WTC11 (cell line): Measurements from ENCODE around the gene PCGF3. TPM values are rescaled to one million over a fixed set of nuclear protein-coding genes. Genes with fewer than 3 reads are reported as not detected.

Experiments used
- ATAC-seq: fragments of 200-7000 bp; cut with Tn5 transposase; 2 replicates; pipeline ENCODE4 v1.10.0; 2021; ENCODE audit warnings: mild to moderate bottlenecking, moderate library complexity
- CTCF ChIA-PET: fragments of 300-600 bp; sonication (Branson Sonifier 250); formaldehyde crosslinking; loops from one replicate; lab custom pipeline; 2021; ENCODE audit warnings: antibody characterized with exemption; lab: Charles Lee
- POLR2A ChIA-PET: fragments of 350-600 bp; sonication (Branson Sonifier 250); formaldehyde crosslinking; loops from one replicate; lab custom pipeline; 2021; ENCODE audit warnings: antibody characterized with exemption; lab: Charles Lee
- DNase-seq: peaks from one replicate; pipeline ENCODE4 v3.0.0; 2021; ENCODE audit warnings: low spot score
- H3K27ac Mint-ChIP-seq: 2 replicates; pipeline ENCODE4 v1.8.0; 2021; ENCODE audit warnings: mixed read lengths
- H3K27me3 Mint-ChIP-seq: 2 replicates; pipeline ENCODE4 v1.8.0; 2021; ENCODE audit warnings: low read depth, mild to moderate bottlenecking, moderate library complexity, mixed read lengths
- H3K36me3 Mint-ChIP-seq: 2 replicates; pipeline ENCODE4 v1.8.0; 2021; ENCODE audit warnings: mixed read lengths
- H3K4me1 Mint-ChIP-seq: 2 replicates; pipeline ENCODE4 v1.8.0; 2022; ENCODE audit warnings: mixed read lengths
- H3K4me3 Mint-ChIP-seq: 2 replicates; pipeline ENCODE4 v1.8.0; 2021; ENCODE audit warnings: mild to moderate bottlenecking, moderate library complexity, mixed read lengths
- H3K9me3 Mint-ChIP-seq: 2 replicates; pipeline ENCODE4 v1.8.0; 2021; ENCODE audit warnings: mixed read lengths
- ATF1 ChIP-seq: sonication (generic); formaldehyde crosslinking; IDR thresholded peaks from 2 replicates; pipeline ENCODE4 v1.8.1; 2023; ENCODE audit warnings: mild to moderate bottlenecking, moderate library complexity, missing genetic modification reagents
- CREB1 ChIP-seq: sonication (generic); formaldehyde crosslinking; IDR thresholded peaks from 2 replicates; pipeline ENCODE4 v1.8.0; 2023; ENCODE audit warnings: mild to moderate bottlenecking, missing genetic modification reagents
- CREM ChIP-seq: sonication (generic); formaldehyde crosslinking; IDR thresholded peaks from 2 replicates; pipeline ENCODE4 v1.8.1; 2022; ENCODE audit warnings: mild to moderate bottlenecking, missing genetic modification reagents, moderate library complexity
- JAZF1 ChIP-seq: fragments of 250-450 bp; sonication (Bioruptor Pico); IDR thresholded peaks from 2 replicates; pipeline ENCODE4 v1.9.0; 2021; ENCODE audit warnings: moderate library complexity, mild to moderate bottlenecking, inconsistent platforms
- NFATC4 ChIP-seq: fragments of 250-450 bp; sonication (Bioruptor Pico); IDR thresholded peaks from 2 replicates; pipeline ENCODE4 v1.9.0; 2021; ENCODE audit warnings: mild to moderate bottlenecking
- NR1H2 ChIP-seq: sonication (generic); formaldehyde crosslinking; IDR thresholded peaks from 2 replicates; pipeline ENCODE4 v1.9.0; 2021; ENCODE audit warnings: mild to moderate bottlenecking, moderate library complexity, missing genetic modification reagents
- OVOL2 ChIP-seq: fragments of 250-450 bp; sonication (Bioruptor Pico); IDR thresholded peaks from 2 replicates; pipeline ENCODE4 v1.9.0; 2021; ENCODE audit warnings: mild to moderate bottlenecking, borderline replicate concordance
- RELA ChIP-seq: sonication (generic); formaldehyde crosslinking; IDR thresholded peaks from 2 replicates; pipeline ENCODE4 v1.8.1; 2022; ENCODE audit warnings: missing genetic modification reagents, mild to moderate bottlenecking, borderline replicate concordance
- SMAD3 ChIP-seq: sonication (generic); formaldehyde crosslinking; IDR thresholded peaks from 2 replicates; pipeline ENCODE4 v1.8.0; 2022; ENCODE audit warnings: missing genetic modification reagents, mild to moderate bottlenecking, borderline replicate concordance
- total RNA-seq: library from RNA; stranded (reverse); gene quantifications from 3 replicates; pipeline ENCODE4 v1.2.3, GENCODE V29; 2021
- TF ChIP-seq, protein P1 (sequence below): fragments of 250-450 bp; sonication (Bioruptor Pico); IDR thresholded peaks from 2 replicates; pipeline ENCODE4 v1.9.0; 2021; ENCODE audit warnings: moderate library complexity, mild to moderate bottlenecking, inconsistent platforms, borderline replicate concordance
- TF ChIP-seq, protein P2 (sequence below): sonication (generic); formaldehyde crosslinking; conservative IDR thresholded peaks from 2 replicates; pipeline ENCODE4 v1.8.1; 2023; ENCODE audit warnings: mild to moderate bottlenecking, low read depth, missing genetic modification reagents, moderate library complexity
- TF ChIP-seq, protein P3 (sequence below): sonication (generic); formaldehyde crosslinking; IDR thresholded peaks from 2 replicates; pipeline ENCODE4 v1.8.1; 2023; ENCODE audit warnings: mild to moderate bottlenecking, missing genetic modification reagents, borderline replicate concordance
- TF ChIP-seq, protein P4 (sequence below): fragments of 250-450 bp; sonication (Bioruptor Pico); conservative IDR thresholded peaks from 2 replicates; pipeline ENCODE4 v1.9.0; 2021; ENCODE audit warnings: mild to moderate bottlenecking
- TF ChIP-seq, protein P5 (sequence below): fragments of 250-450 bp; sonication (Bioruptor Pico); IDR thresholded peaks from 2 replicates; pipeline ENCODE4 v1.9.0; 2021; ENCODE audit warnings: mild to moderate bottlenecking
- TF ChIP-seq, protein P6 (sequence below): sonication (generic); formaldehyde crosslinking; IDR thresholded peaks from 2 replicates; pipeline ENCODE4 v1.8.0; 2022; ENCODE audit warnings: mild to moderate bottlenecking, missing genetic modification reagents
- TF ChIP-seq, protein P7 (sequence below): sonication (generic); formaldehyde crosslinking; IDR thresholded peaks from 2 replicates; pipeline ENCODE4 v1.8.1; 2022; ENCODE audit warnings: low read depth, missing genetic modification reagents, borderline replicate concordance

The PCGF3 gene
- total RNA-seq, 1 experiment from 2014 or later: 65.7 TPM

DNA sequence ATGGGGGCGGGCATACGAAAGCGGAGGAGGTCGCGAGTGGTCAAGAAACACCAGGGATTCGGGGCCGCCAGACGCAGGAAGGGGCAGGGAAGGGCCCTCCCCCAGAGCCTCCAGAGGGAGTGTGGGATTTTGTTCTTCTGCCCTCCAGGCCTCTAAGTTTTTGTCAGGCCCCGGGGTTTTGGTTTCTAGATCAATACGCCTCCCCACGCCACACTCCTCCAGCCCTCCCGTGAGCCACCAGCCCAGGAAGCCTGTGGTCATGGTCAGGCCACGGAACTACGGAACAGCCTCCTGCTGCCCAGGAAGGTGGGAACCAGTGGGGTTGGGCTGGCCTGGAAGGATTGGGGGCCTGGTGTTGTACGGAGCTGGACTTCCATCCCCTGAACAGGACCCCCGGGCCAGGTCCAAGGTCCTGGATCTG lies 81.9 kb downstream of the PCGF3 start (continued):
- TF ChIP-seq, protein P1, sequence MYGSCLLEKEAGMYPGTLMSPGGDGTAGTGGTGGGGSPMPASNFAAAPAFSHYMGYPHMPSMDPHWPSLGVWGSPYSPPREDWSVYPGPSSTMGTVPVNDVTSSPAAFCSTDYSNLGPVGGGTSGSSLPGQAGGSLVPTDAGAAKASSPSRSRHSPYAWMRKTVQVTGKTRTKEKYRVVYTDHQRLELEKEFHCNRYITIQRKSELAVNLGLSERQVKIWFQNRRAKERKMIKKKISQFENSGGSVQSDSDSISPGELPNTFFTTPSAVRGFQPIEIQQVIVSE (CRISPR knock-in tag): no peak
- no peak for TF ChIP-seq CREB1 (CRISPR knock-in tag)
- TF ChIP-seq, protein P2, sequence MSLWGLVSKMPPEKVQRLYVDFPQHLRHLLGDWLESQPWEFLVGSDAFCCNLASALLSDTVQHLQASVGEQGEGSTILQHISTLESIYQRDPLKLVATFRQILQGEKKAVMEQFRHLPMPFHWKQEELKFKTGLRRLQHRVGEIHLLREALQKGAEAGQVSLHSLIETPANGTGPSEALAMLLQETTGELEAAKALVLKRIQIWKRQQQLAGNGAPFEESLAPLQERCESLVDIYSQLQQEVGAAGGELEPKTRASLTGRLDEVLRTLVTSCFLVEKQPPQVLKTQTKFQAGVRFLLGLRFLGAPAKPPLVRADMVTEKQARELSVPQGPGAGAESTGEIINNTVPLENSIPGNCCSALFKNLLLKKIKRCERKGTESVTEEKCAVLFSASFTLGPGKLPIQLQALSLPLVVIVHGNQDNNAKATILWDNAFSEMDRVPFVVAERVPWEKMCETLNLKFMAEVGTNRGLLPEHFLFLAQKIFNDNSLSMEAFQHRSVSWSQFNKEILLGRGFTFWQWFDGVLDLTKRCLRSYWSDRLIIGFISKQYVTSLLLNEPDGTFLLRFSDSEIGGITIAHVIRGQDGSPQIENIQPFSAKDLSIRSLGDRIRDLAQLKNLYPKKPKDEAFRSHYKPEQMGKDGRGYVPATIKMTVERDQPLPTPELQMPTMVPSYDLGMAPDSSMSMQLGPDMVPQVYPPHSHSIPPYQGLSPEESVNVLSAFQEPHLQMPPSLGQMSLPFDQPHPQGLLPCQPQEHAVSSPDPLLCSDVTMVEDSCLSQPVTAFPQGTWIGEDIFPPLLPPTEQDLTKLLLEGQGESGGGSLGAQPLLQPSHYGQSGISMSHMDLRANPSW (CRISPR knock-in tag): no peak

DNA sequence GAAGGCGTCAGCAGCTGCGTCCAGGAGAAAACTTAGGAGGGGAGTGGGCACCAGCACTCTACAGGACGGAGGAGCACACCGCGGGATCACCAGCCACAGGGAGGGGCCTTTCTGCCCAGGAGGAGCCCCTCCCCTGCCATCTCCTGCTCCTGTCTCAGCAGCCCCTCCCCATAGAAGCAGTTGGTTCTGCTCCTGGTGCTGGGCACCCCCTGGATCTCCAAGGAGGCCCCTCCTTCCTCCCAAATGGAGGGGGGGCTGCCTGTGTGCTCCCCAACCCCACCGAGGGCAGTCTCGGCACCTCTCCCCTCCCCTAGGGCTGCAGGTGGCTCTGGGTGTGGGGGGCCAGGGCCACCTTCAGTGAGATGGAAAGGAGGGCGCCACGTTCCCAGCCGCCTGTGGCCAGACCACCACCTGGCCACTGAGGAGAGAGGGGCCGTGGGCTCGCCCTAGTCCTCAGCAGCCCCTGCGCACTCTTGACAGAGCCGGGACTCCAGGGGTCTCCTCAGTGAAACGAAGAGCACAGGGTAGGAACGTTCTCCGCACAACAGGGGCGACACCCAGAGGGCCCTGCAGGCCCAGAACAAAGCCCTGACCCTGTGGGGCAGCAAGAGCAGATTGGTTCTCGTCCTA lies 82.5 kb downstream of the PCGF3 start:
- no peak for ATAC-seq
- ChIA-PET POLR2A (no interaction called here), CTCF (interaction anchor here (1.0 kb wide), 1 partner anchor 138 kb away, joined by 3 read pairs; no protein-coding TSS in a partner anchor)
- H3K4me3 Mint-ChIP-seq: no peak overlapping the region
- H3K27me3 Mint-ChIP-seq: peaks cover 68% of the 10 kb centered on the region
- TF ChIP-seq, protein P3, sequence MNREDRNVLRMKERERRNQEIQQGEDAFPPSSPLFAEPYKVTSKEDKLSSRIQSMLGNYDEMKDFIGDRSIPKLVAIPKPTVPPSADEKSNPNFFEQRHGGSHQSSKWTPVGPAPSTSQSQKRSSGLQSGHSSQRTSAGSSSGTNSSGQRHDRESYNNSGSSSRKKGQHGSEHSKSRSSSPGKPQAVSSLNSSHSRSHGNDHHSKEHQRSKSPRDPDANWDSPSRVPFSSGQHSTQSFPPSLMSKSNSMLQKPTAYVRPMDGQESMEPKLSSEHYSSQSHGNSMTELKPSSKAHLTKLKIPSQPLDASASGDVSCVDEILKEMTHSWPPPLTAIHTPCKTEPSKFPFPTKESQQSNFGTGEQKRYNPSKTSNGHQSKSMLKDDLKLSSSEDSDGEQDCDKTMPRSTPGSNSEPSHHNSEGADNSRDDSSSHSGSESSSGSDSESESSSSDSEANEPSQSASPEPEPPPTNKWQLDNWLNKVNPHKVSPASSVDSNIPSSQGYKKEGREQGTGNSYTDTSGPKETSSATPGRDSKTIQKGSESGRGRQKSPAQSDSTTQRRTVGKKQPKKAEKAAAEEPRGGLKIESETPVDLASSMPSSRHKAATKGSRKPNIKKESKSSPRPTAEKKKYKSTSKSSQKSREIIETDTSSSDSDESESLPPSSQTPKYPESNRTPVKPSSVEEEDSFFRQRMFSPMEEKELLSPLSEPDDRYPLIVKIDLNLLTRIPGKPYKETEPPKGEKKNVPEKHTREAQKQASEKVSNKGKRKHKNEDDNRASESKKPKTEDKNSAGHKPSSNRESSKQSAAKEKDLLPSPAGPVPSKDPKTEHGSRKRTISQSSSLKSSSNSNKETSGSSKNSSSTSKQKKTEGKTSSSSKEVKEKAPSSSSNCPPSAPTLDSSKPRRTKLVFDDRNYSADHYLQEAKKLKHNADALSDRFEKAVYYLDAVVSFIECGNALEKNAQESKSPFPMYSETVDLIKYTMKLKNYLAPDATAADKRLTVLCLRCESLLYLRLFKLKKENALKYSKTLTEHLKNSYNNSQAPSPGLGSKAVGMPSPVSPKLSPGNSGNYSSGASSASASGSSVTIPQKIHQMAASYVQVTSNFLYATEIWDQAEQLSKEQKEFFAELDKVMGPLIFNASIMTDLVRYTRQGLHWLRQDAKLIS (CRISPR knock-in tag): no peak
- no peak for TF ChIP-seq RELA (CRISPR knock-in tag)
- no peak for TF ChIP-seq NR1H2 (CRISPR knock-in tag)
- TF ChIP-seq OVOL2 (CRISPR knock-in tag): no peak
- no peak for TF ChIP-seq NFATC4
- no peak for TF ChIP-seq ATF1 (CRISPR knock-in tag)
- TF ChIP-seq CREM (CRISPR knock-in tag): no peak
- TF ChIP-seq, protein P4, sequence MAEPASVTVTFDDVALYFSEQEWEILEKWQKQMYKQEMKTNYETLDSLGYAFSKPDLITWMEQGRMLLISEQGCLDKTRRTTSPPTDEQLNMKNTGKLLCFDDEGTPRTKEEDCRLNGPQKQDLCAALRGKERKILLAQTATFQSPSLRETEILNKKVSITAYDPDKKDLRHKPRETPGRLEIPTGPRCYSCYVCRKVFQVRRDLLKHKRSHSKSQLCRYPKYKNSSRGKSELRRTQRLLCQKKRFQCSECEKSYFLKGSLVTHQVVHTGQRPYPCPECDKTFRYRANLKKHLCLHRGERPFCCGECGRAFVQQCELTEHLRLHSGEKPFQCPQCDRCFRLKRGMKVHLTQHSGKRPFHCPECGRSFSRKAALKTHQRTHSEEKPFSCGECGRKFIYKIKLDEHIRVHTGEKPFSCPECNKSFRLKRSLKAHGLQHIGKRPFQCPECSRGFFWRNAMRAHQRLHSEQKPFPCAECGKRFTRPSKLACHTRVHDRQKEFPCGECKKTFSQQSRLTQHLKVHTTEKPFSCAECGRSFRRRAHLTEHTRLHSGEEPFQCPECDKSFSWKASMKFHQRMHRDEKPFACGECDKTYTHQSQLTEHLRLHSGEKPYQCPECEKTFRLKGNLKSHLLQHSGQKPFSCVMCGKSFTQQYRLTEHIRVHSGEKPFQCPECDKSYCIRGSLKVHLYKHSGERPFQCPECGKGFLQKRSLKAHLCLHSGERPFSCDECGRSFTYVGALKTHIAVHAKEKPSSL (CRISPR knock-in tag): no peak
- TF ChIP-seq, protein P5, sequence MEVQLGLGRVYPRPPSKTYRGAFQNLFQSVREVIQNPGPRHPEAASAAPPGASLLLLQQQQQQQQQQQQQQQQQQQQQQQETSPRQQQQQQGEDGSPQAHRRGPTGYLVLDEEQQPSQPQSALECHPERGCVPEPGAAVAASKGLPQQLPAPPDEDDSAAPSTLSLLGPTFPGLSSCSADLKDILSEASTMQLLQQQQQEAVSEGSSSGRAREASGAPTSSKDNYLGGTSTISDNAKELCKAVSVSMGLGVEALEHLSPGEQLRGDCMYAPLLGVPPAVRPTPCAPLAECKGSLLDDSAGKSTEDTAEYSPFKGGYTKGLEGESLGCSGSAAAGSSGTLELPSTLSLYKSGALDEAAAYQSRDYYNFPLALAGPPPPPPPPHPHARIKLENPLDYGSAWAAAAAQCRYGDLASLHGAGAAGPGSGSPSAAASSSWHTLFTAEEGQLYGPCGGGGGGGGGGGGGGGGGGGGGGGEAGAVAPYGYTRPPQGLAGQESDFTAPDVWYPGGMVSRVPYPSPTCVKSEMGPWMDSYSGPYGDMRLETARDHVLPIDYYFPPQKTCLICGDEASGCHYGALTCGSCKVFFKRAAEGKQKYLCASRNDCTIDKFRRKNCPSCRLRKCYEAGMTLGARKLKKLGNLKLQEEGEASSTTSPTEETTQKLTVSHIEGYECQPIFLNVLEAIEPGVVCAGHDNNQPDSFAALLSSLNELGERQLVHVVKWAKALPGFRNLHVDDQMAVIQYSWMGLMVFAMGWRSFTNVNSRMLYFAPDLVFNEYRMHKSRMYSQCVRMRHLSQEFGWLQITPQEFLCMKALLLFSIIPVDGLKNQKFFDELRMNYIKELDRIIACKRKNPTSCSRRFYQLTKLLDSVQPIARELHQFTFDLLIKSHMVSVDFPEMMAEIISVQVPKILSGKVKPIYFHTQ (CRISPR knock-in tag): no peak
- TF ChIP-seq, protein P6, sequence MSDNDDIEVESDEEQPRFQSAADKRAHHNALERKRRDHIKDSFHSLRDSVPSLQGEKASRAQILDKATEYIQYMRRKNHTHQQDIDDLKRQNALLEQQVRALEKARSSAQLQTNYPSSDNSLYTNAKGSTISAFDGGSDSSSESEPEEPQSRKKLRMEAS (CRISPR knock-in tag): no peak
- TF ChIP-seq, protein P7, sequence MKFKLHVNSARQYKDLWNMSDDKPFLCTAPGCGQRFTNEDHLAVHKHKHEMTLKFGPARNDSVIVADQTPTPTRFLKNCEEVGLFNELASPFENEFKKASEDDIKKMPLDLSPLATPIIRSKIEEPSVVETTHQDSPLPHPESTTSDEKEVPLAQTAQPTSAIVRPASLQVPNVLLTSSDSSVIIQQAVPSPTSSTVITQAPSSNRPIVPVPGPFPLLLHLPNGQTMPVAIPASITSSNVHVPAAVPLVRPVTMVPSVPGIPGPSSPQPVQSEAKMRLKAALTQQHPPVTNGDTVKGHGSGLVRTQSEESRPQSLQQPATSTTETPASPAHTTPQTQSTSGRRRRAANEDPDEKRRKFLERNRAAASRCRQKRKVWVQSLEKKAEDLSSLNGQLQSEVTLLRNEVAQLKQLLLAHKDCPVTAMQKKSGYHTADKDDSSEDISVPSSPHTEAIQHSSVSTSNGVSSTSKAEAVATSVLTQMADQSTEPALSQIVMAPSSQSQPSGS (CRISPR knock-in tag): no peak
- no peak for TF ChIP-seq JAZF1 (CRISPR knock-in tag)
- TF ChIP-seq SMAD3 (CRISPR knock-in tag): no peak
- DNase-seq: no peak
- H3K9me3 Mint-ChIP-seq: no peaks in the 10 kb centered on the region
- no peak overlapping the region for H3K27ac Mint-ChIP-seq
- no peaks in the 10 kb centered on the region for H3K36me3 Mint-ChIP-seq
- H3K4me1 Mint-ChIP-seq: peaks cover 22% of the 10 kb centered on the region
